Measurements from ENCODE around the gene PAOX.
"Not testable (repeated sequence)": the region's sequence is repeated elsewhere in the genome, so short reads cannot be mapped to it uniquely, and the experiment has no call there.

The PAOX gene

DNA sequence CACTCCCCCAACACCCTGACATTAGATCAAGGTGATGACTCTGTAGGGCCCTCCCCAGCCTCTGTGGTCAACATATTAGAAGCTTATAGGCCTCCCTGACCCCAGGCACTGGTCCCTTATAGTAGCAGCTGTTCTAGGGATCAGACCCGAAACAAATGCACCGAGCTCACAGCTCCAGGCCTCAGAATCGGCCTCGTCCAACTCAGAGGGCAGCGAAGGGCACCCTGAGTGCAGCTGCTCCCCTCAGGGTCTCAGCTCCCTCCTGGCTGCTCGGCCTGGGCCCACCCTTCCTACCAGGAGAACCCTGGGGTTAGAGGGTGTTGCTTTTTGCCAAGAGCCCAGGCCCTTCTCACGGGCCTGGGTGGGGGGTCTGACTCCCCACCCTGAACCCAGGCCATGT lies 10.9 kb upstream of the PAOX start:
- TF ChIP-seq, protein P1, sequence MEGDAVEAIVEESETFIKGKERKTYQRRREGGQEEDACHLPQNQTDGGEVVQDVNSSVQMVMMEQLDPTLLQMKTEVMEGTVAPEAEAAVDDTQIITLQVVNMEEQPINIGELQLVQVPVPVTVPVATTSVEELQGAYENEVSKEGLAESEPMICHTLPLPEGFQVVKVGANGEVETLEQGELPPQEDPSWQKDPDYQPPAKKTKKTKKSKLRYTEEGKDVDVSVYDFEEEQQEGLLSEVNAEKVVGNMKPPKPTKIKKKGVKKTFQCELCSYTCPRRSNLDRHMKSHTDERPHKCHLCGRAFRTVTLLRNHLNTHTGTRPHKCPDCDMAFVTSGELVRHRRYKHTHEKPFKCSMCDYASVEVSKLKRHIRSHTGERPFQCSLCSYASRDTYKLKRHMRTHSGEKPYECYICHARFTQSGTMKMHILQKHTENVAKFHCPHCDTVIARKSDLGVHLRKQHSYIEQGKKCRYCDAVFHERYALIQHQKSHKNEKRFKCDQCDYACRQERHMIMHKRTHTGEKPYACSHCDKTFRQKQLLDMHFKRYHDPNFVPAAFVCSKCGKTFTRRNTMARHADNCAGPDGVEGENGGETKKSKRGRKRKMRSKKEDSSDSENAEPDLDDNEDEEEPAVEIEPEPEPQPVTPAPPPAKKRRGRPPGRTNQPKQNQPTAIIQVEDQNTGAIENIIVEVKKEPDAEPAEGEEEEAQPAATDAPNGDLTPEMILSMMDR (conservative IDR thresholded peaks at IDR 0.05), result no peak
- H3K27ac ChIP-seq, result no peak overlapping the region

DNA sequence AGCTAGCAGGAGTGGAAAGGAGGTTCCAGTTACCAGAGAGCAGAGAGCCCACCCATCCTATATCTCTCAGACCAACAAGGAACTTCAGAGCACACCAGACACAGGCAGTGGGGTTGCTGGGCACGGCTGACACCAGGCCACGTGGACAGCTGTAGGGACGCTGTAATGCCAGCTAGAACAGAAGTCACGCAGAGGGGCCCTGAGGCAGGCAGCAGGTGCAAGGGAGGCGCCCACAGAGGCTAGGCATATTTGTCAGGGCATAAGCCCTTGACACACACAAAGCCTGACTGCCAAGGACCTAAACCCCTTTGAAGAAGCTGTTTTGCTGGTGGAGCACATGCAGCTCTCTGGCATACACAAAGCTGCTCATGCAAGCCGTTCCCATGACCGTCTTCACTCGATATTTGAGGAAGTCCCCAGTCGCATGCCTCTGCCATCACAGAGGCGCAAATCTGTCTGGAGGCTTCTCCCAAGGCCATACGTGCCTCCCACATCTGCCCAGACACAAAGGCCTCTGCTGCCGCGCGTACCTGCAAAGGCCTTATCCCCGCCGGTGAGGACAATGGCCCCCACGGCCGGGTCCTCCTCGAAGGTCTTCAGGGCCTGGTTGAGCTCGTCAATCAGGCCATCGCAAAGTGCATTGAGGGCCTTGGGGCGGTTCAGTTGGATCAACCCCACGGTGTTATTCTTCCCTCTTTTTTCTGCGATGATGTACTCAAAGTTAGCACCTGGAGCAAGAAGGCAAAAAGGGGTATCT lies 8.9 kb upstream of the PAOX start:
- TF ChIP-seq, protein P1 (conservative IDR thresholded peaks at IDR 0.05), result no peak
- no peak overlapping the region for H3K27ac ChIP-seq

DNA sequence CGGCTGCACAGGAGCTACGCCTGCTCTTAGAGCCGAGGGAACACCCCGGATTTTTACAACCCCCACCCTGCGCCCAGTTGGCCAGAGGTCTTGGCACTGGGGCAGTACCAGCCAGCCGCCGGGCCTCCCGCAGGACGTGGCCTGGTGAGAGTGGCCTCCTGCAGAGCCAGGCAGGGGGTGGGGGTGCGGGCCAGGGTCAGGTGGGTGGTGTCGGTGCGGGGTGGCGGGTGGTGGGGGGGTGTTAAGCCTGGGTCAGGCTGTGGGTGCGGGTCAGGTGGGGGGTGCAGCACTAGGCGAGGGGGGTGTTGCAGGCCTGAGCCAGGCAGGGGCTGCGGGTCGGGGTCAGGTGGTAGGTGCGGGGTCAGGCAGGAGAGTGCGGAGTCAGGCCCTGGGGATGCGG lies 6.6 kb upstream of the PAOX start:
- TF ChIP-seq, protein P1 (conservative IDR thresholded peaks at IDR 0.05), result no peak

DNA sequence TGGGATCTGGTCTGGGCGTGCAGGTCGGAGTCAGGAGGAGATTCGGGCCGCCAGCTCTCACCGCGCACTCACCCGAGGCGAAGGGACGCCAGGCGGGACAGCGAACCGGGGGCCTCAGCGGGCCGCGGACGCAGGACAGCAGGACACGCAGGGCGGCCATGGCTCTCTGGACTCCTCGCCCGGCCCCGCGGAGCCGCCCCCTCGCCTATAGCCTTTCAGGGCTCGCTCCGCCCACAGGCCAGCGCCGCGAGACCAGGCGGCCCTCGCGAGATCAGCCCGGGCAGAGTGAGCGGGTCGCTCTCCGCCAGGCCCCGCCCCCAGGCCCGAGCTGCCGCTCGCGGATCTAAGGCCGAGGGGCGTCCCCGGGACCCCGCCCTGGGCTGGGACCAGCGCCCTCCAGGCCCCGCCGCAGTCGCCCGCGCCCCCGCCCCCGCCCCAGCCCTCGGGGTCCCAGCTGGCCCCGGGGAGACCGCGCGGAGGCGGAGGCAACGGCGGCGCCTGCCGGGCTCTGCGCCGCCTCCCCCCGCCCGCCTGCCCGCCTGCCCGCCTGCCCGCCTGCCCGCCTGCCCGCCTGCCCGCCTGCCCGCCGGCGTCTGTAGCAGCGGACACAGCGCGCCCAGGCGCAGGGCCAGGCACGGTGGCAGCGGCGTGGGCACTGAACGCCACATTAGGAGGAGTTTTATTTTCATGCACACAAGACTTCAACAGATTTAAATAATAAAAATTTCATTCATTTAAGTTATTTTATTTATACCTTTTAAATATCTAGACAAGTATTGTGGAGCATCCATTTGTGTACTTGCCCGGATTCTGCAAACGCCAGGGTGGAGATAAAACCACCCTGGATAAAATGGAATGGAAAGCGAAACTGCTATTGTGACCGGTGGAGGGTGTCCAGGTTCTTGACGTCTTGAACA lies 5.6 kb upstream of the PAOX start, which contains the start of gene ECHS1:
ECHS1 (minus strand) TSS at position 181 of the 917 bp plus-strand sequence; CDS start at position 160, 21 bp downstream.
- H3K27ac ChIP-seq, result peak within 1 kb of the TSS; percentile 83
- TF ChIP-seq, protein P1 (conservative IDR thresholded peaks at IDR 0.05), result no peak

More for the DNA sequence above, 6.6 kb upstream of the PAOX start:
- H3K27ac ChIP-seq, result peak overlapping the region; percentile 83; the same call in 1 of the 2 replicates

DNA sequence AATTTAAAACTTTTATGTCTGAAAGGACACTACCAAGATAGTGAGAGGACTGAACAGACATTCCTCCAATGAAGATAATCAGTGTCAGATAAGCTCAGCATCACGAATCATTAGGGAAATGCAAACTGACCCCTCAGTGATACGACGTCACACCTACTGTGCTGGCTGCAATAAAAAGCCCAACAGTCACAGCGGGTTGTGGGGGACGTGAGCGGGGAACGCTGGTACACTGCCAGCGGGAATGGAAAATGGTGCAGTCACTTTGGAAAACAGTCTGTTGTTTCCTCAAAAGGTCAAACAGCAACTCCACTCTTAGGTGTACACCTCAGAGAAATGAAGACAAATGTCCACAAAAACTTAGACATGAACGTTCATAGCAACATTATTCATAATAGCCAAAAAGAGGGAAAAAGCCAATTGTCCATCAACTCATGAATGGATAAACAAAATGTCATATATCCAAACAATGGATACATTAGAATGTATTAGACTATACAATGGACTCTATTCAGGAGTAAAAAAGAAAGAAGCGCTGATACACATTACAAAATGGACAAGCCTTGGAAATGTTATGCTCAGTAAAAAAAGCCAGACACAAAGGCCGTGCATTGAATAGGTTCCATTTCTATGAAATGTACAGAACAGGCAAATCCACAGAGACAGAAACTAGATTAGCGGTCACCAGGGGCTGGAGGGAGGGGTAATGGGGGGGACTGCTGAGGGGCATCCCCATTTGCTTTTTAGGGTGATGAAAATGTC lies 3.5 kb upstream of the PAOX start:
- H3K27ac ChIP-seq, result no peak overlapping the region
- TF ChIP-seq, protein P1 (conservative IDR thresholded peaks at IDR 0.05), result no peak

DNA sequence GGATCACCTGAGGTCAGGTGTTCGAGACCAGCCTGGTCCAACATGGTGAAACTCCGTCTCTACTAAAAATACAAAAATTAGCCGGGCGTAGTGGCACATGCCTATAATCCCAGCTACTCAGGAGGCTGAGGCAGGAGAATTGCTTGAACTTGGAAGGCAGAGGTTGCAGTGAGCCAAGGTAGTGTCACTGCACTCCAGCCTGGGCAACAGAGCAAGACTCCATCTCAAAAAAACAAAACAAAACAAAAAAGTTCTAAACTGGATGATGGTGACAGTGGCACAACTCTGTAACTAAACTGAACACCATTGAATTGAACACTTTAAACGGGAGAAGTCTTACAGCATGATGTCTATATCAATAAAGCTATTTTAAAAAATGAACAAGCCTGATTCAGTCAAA lies 2.9 kb upstream of the PAOX start:
- H3K27ac ChIP-seq, result not testable (repeated sequence)

DNA sequence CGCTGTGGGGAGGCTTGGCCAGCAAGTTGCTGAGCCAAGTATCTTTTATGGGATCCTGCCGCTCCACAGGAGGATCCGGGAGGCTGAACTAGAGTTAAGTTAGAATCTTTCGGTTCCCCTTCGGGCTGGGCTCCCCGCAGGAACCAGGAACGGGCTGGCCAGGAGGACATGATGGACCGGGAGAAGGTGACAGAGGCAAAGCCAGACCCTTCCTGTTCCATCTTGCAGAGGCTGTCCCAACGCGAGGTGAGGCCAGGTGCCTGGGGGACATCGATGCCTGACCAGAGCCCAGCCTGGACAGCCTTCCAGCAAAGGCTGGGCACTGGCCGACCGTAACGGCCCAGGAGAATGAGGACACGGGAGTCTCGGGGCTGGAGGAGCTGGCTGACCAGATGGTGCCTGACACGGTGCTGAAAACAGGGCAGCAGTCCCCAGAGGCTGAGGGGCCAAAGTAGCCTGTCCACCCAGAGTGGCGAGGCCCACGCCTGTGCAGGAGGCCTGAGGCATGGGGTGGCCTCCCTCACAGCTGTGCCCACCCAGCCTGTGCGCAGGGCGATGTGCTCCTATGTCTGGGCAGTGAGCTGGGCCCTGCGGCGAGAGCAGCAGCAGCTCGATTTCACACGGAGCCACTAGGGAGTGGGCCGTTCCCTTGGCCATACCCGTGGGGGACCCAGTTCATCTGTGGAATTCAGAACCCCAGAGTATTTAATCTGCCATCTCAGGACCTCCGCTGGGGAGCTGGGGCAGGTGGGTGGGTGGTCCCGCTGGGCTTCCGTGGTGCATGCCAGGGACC lies 1.8 kb upstream of the PAOX start:
- H3K27ac ChIP-seq, result no peak overlapping the region
- TF ChIP-seq, protein P1 (conservative IDR thresholded peaks at IDR 0.05), result no peak
